Psoas muscle (tissue), 8 donors: ENCODE data around the gene ALS2. TPM values are rescaled to one million over a fixed set of nuclear protein-coding genes. Genes with fewer than 3 reads are reported as not detected.

Source experiments
- ATAC-seq, 4 donors: fragments of 200-7000 bp; cut with Tn5 transposase; one replicate each; pipeline ENCODE4 v1.9.1; 2020; ENCODE audit warnings: moderate library complexity in 3 of 4, mild to moderate bottlenecking in 2 of 4
- DNase-seq, 2 donors: peaks; one replicate each; pipeline ENCODE4 v3.0.0-alpha.2; 2020
- H3K27ac ChIP-seq: fragments of 200-600 bp; one replicate; pipeline ENCODE4 v1.8.0; 2022
- H3K27me3 ChIP-seq, 3 donors: fragments of 200-600 bp in 1 of 3; one replicate each; pipeline versions ENCODE4 v1.6.1 to v1.8.0; 2013 to 2022; ENCODE audit warnings: low read length in 2 of 3, mild to moderate bottlenecking in 2 of 3, moderate library complexity in 1 of 3; ENCODE audit not compliant: insufficient read depth in 3 of 3
- H3K36me3 ChIP-seq, 2 donors: fragments of 200-600 bp in 1 of 2; one replicate each; pipeline versions ENCODE4 v1.6.1 to v1.8.0; 2013 to 2022; ENCODE audit warnings: low read depth in 1 of 2, mild to moderate bottlenecking in 1 of 2, moderate library complexity in 1 of 2; ENCODE audit not compliant: insufficient read depth in 1 of 2
- H3K4me1 ChIP-seq: fragments of 200-600 bp; one replicate; pipeline ENCODE4 v1.8.0; 2022
- H3K4me3 ChIP-seq: fragments of 200-600 bp; one replicate; pipeline ENCODE4 v1.8.0; 2022; ENCODE audit warnings: mild to moderate bottlenecking
- H3K9me3 ChIP-seq: fragments of 200-600 bp; one replicate; pipeline ENCODE4 v1.8.0; 2022
- WGBS, 3 donors: extraction: QIAGEN DNeasy Blood & Tissue Kit; methylation state at CpG; one replicate each; pipeline versions ENCODE4 v1.1.6 to v1.1.7; 2013; 5-methylcytosine and 5-hydroxymethylcytosine counted together
- intact Hi-C, 2 donors: fragments of 100-400 bp; cut with DNase I; formaldehyde crosslinking; loops; one replicate each; pipeline versions ENCODE4 v1.11.0 to v1.14.2; 2022
- polyA plus RNA-seq, 3 donors: library from polyadenylated mRNA; stranded (reverse); fragments of 200-250 nt; gene quantifications; one replicate each; pipeline ENCODE4 v1.2.3, GENCODE V29; 2013
- total RNA-seq, 4 donors: library from RNA; stranded (reverse); fragmentation: NEBNext Ultra II Directional in 2 of 4; extraction: Animal tissue kit (Norgen Biotek cat#: 25700) in 2 of 4; gene quantifications; one replicate each; pipeline versions ENCODE4 v1.2.1 to v1.2.4, GENCODE V29; 2021 to 2023
- TF ChIP-seq, protein P1 (sequence below): fragments of 200-600 bp; IDR thresholded peaks from one replicate; pipeline ENCODE4 v1.8.0; 2022; ENCODE audit warnings: antibody characterized with exemption
- donor health status: healthy with polysubstance abuse.
- donor health status: DM: no; HTN: no; CAD: no; lungs with moderate emphysema.
- donor health status: Bipolar disorder and iron deficiency.
- donor health status: healthy.
- donor health status: DM: yes; HTN: yes; CAD: no.
- donor health status: DM: no; HTN: no; CAD: no.
- donor health status: DM: no; HTN: no; CAD: no.
- donor health status: DM: yes; HTN: yes; CAD: no.

ALS2 gene
- total and polyA plus RNA-seq, 7 donors, result 6.3 to 26.4 (median 18.9) TPM

- DNase-seq (no peak), ATAC-seq (no peak)
- intact Hi-C loops, result no loop called here
- Histone ChIP-seq H3K4me3 (no peak overlapping the region), H3K4me1 (no peaks in the 10 kb centered on the region), H3K27me3 (no peaks in the 10 kb centered on the region), H3K36me3 (peaks cover 5 to 92% of the 10 kb centered on the region in 2 donors), H3K9me3 (no peaks in the 10 kb centered on the region), H3K27ac (no peak overlapping the region)
- TF ChIP-seq, protein P1, sequence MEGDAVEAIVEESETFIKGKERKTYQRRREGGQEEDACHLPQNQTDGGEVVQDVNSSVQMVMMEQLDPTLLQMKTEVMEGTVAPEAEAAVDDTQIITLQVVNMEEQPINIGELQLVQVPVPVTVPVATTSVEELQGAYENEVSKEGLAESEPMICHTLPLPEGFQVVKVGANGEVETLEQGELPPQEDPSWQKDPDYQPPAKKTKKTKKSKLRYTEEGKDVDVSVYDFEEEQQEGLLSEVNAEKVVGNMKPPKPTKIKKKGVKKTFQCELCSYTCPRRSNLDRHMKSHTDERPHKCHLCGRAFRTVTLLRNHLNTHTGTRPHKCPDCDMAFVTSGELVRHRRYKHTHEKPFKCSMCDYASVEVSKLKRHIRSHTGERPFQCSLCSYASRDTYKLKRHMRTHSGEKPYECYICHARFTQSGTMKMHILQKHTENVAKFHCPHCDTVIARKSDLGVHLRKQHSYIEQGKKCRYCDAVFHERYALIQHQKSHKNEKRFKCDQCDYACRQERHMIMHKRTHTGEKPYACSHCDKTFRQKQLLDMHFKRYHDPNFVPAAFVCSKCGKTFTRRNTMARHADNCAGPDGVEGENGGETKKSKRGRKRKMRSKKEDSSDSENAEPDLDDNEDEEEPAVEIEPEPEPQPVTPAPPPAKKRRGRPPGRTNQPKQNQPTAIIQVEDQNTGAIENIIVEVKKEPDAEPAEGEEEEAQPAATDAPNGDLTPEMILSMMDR, result no peak
- WGBS, 3 donors, result 77 to 94% (median 83%) methylated on average over 1 of the region's 1 CpG
These were observed 47.2 kb downstream of the ALS2 start for GRCh38 chr2:201733544-201733943.

DNA sequence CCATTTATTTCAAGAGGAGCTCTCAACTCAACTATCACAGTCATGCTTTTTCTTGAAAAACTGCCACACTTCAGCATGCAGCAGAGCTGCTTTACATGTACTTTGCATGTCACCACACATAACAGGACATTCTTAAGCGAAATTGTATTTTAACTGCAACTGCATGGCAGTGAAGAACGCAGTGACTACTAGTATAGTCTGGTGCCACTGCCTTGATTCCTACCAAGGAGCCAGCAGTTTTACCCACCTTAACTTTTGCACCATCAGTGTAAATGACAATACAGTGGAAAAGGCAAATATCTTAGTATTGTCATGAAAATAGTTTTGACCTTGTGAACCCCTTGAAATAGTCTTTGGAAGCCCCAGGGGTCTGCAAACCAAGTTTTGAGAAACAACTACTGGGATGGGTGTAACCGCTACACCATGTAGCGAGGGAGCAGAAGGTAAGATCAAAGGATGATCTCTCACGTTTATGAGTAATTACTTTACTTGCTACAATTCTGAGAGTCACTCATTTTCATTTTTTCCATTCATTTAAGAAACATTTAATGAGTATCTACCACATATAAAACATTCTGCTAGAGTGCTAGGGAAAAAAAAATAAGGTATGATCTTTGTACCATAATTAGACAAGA lies 50.0 kb downstream of the ALS2 start:
- Histone ChIP-seq H3K9me3 (no peaks in the 10 kb centered on the region), H3K4me3 (no peak overlapping the region), H3K4me1 (no peaks in the 10 kb centered on the region), H3K36me3 (peaks cover 3 to 92% of the 10 kb centered on the region in 2 donors), H3K27ac (no peak overlapping the region), H3K27me3 (no peaks in the 10 kb centered on the region)
- intact Hi-C loops, result no loop called here
- WGBS, 3 donors, result 85 to 87% (median 86%) methylated on average over 5 of the region's 5 CpGs
- TF ChIP-seq, protein P1, result no peak
- ATAC-seq, result no peak
- no peak for DNase-seq

GRCh38 chr2:201715459-201715858 lies 65.3 kb downstream of the ALS2 start:
- Histone ChIP-seq H3K27me3 (no peaks in the 10 kb centered on the region), H3K36me3 (peaks cover 8 to 90% of the 10 kb centered on the region in 2 donors), H3K27ac (no peak overlapping the region), H3K4me1 (no peaks in the 10 kb centered on the region), H3K4me3 (no peak overlapping the region), H3K9me3 (no peaks in the 10 kb centered on the region)
- no peak for ATAC-seq
- intact Hi-C loops, result no loop called here
- WGBS, 3 donors, result 91 to 93% (median 93%) methylated on average over 6 of the region's 6 CpGs
- TF ChIP-seq, protein P1, result no peak
- no peak for DNase-seq

- WGBS, 3 donors, result 100% methylated on average over 1 of the region's 1 CpG
- H3K4me1 ChIP-seq, result no peaks in the 10 kb centered on the region
- TF ChIP-seq, protein P1, result no peak
- no peak for ATAC-seq
- H3K4me3 ChIP-seq, result no peak overlapping the region
- no peak for DNase-seq
- no peaks in the 10 kb centered on the region for H3K27me3 ChIP-seq
- H3K9me3 ChIP-seq, result no peaks in the 10 kb centered on the region
- intact Hi-C loops, result no loop called here
- H3K36me3 ChIP-seq, result peaks cover 8 to 98% of the 10 kb centered on the region in 2 donors
- H3K27ac ChIP-seq, result no peak overlapping the region
These were observed 68.0 kb downstream of the ALS2 start for GRCh38 chr2:201712726-201713125.

- ATAC-seq (no peak), DNase-seq (no peak)
- intact Hi-C loops, result loop anchor here in 1 of 2 donors (10.0 kb wide), 1 partner anchor 75 kb away; no protein-coding TSS in a partner anchor
- 80 to 84% (median 83%) methylated on average over 5 of the region's 5 CpGs for WGBS, 3 donors
- Histone ChIP-seq H3K27ac (no peak overlapping the region), H3K27me3 (no peaks in the 10 kb centered on the region), H3K36me3 (peaks cover 4 to 97% of the 10 kb centered on the region in 2 donors), H3K4me3 (no peak overlapping the region), H3K4me1 (no peaks in the 10 kb centered on the region), H3K9me3 (no peaks in the 10 kb centered on the region)
- TF ChIP-seq, protein P1, result no peak
These were observed 71.0 kb downstream of the ALS2 start for GRCh38 chr2:201709747-201710146.
